GM12878 (cell line): ENCODE data around the gene WWTR1. TPM values are rescaled to one million over a fixed set of nuclear protein-coding genes. Genes with fewer than 3 reads are reported as not detected.

ENCODE experiments used
- ATAC-seq: fragments of 200-7000 bp; cut with Tn5 transposase; 3 replicates; pipeline ENCODE4 v1.9.1; 2020; ENCODE audit warnings: mild to moderate bottlenecking, moderate library complexity
- BruUV-seq: library from RNA; stranded (reverse); fragments of 400-500 nt; replicated peaks from 2 replicates; lab custom pipeline; 2021; lab: Mats Ljungman, UMichigan
- CTCF ChIA-PET: fragments of 300-600 bp; sonication (Branson Sonifier 250); formaldehyde crosslinking; extraction: SDS; loops from one replicate; lab custom pipeline; 2021; ENCODE audit warnings: inconsistent platforms; lab: Yijun Ruan, JAX
- POLR2A ChIA-PET: fragments of 350-600 bp; formaldehyde crosslinking; extraction: SDS; loops from one replicate; lab custom pipeline; 2021; ENCODE audit warnings: inconsistent platforms; lab: Charles Lee
- RAD21 ChIA-PET: fragments of 300-600 bp; sonication (Branson Sonifier 250); formaldehyde crosslinking; loops from one replicate; lab custom pipeline; 2023; ENCODE audit warnings: antibody characterized with exemption; ENCODE audit not compliant: unreplicated experiment; lab: Charles Lee
- SMC1A ChIA-PET: fragments of 300-600 bp; sonication (Branson Sonifier 250); formaldehyde crosslinking; loops from one replicate; lab custom pipeline; 2023; ENCODE audit not compliant: unreplicated experiment, uncharacterized antibody; lab: Charles Lee
- DNase-seq: peaks from one replicate; pipeline ENCODE4 v3.0.0-alpha.2; 2011; ENCODE audit warnings: low read depth, low spot score
- FAIRE-seq: peaks from 3 replicates; lab custom pipeline; 2011; peaks lifted over from hg19 to GRCh38; lab: Jason Lieb, UNC
- H2AFZ ChIP-seq: 2 replicates; pipeline ENCODE4 v1.6.0; 2011; ENCODE audit warnings: low read depth, low read length, control low read depth; ENCODE audit not compliant: control insufficient read depth
- H3K27ac ChIP-seq: 2 replicates; pipeline ENCODE4 v1.5.1; 2011; ENCODE audit warnings: control low read depth; ENCODE audit not compliant: control insufficient read depth, insufficient read depth
- H3K27me3 ChIP-seq, 2 experiments: replicated peaks in 1 of 2; 2 replicates each; pipeline versions ENCODE4 v1.6.0 to v1.6.1; 2011; ENCODE audit warnings: low read length in 1 of 2; ENCODE audit not compliant: control insufficient read depth in 2 of 2, insufficient read depth in 2 of 2
- H3K36me3 ChIP-seq, 2 experiments: 2 replicates each; pipeline ENCODE4 v1.5.1; 2011; ENCODE audit warnings: low read length in 1 of 2; ENCODE audit not compliant: control insufficient read depth in 2 of 2, insufficient read depth in 2 of 2
- H3K4me1 ChIP-seq: 2 replicates; pipeline ENCODE4 v1.6.1; 2011; ENCODE audit warnings: mild to moderate bottlenecking, low read length, moderate library complexity, mixed read lengths; ENCODE audit not compliant: control insufficient read depth, insufficient read depth
- H3K4me2 ChIP-seq: 2 replicates; pipeline ENCODE4 v1.6.0; 2011; ENCODE audit warnings: control low read depth; ENCODE audit not compliant: control insufficient read depth, insufficient read depth
- H3K4me3 ChIP-seq: fragments of 200-600 bp; sonication (generic); 2 replicates; pipeline ENCODE4 v1.5.1; 2016
- H3K79me2 ChIP-seq: 2 replicates; pipeline ENCODE4 v1.6.0; 2011; ENCODE audit warnings: low read length; ENCODE audit not compliant: control insufficient read depth, insufficient read depth
- H3K9ac ChIP-seq: 2 replicates; pipeline ENCODE4 v1.8.0; 2011; ENCODE audit warnings: low read length, control low read depth, mixed read lengths; ENCODE audit not compliant: control insufficient read depth, insufficient read depth
- H3K9me3 ChIP-seq: replicated peaks from 3 replicates; pipeline ENCODE4 v1.5.1; 2011; ENCODE audit warnings: mild to moderate bottlenecking, low read length; ENCODE audit not compliant: control insufficient read depth, insufficient read depth
- H4K20me1 ChIP-seq: 2 replicates; pipeline ENCODE4 v1.6.0; 2011; ENCODE audit not compliant: control insufficient read depth, insufficient read depth
- BHLHE40 ChIP-seq, 2 experiments: fragments of 450-650 bp in 1 of 2; IDR thresholded peaks; 2 replicates each; pipeline ENCODE4 v1.6.1; 2011 to 2017; ENCODE audit warnings: low read depth in 2 of 2, borderline replicate concordance in 1 of 2, improper control_type of control experiment in 1 of 2, low read length in 1 of 2, mild to moderate bottlenecking in 1 of 2
- CBX5 ChIP-seq: sonication (generic); IDR thresholded peaks from 2 replicates; pipeline ENCODE4 v1.6.1; 2016; ENCODE audit warnings: low read depth, moderate library complexity, mild to moderate bottlenecking, inconsistent platforms
- MYB ChIP-seq: fragments of 150-350 bp; IDR thresholded peaks from 2 replicates; pipeline ENCODE4 v1.6.1; 2014; ENCODE audit warnings: mild to moderate bottlenecking, low read depth, low read length, borderline replicate concordance
- MYC ChIP-seq: IDR thresholded peaks from 2 replicates; pipeline ENCODE4 v1.6.1; 2011; ENCODE audit warnings: mild to moderate bottlenecking, low read length, moderate library complexity, inconsistent platforms; ENCODE audit not compliant: insufficient read depth, insufficient replicate concordance, insufficient read length, severe bottlenecking
- NR2F1 ChIP-seq: fragments of 450-650 bp; conservative IDR thresholded peaks from 2 replicates; pipeline ENCODE4 v1.6.1; 2017; ENCODE audit warnings: mild to moderate bottlenecking
- PAX8 ChIP-seq: fragments of 450-650 bp; IDR thresholded peaks from 2 replicates; pipeline ENCODE4 v1.6.1; 2017; ENCODE audit warnings: mild to moderate bottlenecking, moderate library complexity
- POLR2AphosphoS5 ChIP-seq: IDR thresholded peaks from 2 replicates; pipeline ENCODE4 v1.6.1; 2011; ENCODE audit warnings: mild to moderate bottlenecking, low read length, inconsistent platforms
- RAD21 ChIP-seq: IDR thresholded peaks from 2 replicates; pipeline ENCODE4 v1.6.1; 2011; ENCODE audit warnings: mild to moderate bottlenecking, low read depth, low read length, moderate library complexity; ENCODE audit not compliant: insufficient read depth
- STAT1 ChIP-seq: fragments of 450-650 bp; conservative IDR thresholded peaks from 2 replicates; pipeline ENCODE4 v1.6.1; 2014; ENCODE audit warnings: antibody characterized with exemption, mild to moderate bottlenecking
- TCF7 ChIP-seq: IDR thresholded peaks from 2 replicates; pipeline ENCODE4 v1.6.1; 2014; ENCODE audit warnings: antibody characterized with exemption, borderline replicate concordance
- ZNF384 ChIP-seq: IDR thresholded peaks from 2 replicates; pipeline ENCODE4 v1.6.1; 2012; ENCODE audit warnings: low read depth, mild to moderate bottlenecking, low read length, improper control_type of control experiment, borderline replicate concordance
- ZNF592 ChIP-seq: fragments of 450-650 bp; IDR thresholded peaks from 2 replicates; pipeline ENCODE4 v1.6.1; 2017; ENCODE audit warnings: mild to moderate bottlenecking, moderate library complexity
- ZZZ3 ChIP-seq: IDR thresholded peaks from 2 replicates; pipeline ENCODE4 v1.6.1; 2011; ENCODE audit warnings: low read depth; ENCODE audit not compliant: control insufficient read depth, insufficient read length
- WGBS: methylation state at CpG from one replicate; pipeline ENCODE4 v1.1.6; 2016; ENCODE audit warnings: low lambda C conversion rate; ENCODE audit not compliant: insufficient replicate concordance, insufficient coverage; ENCODE audit errors: missing lambda C conversion rate; 5-methylcytosine and 5-hydroxymethylcytosine counted together
- in situ Hi-C: fragments of 300-500 bp; cut with MboI; formaldehyde crosslinking; loops from 9 replicates; pipeline ENCODE4 v1.14.3; 2018; ENCODE audit warnings: mixed read lengths
- intact Hi-C: fragments of 100-400 bp; cut with micrococcal nuclease; formaldehyde crosslinking; loops from one replicate; pipeline ENCODE4 v1.14.2; 2022; ENCODE audit not compliant: unreplicated experiment
- polyA plus RNA-seq, 11 experiments: library from polyadenylated mRNA; depleted of rRNA in 4 of 11; unstranded in 6 of 11; stranded (reverse) in 5 of 11; fragments of >200 nt; fragmentation: Nextera tagmentation in 4 of 11; fragmentation: Illumina TruSeq in 1 of 11; extraction: Ambion mirVana in 4 of 11; extraction: Trizol in 1 of 11; gene quantifications; 1 replicate in 1 of 11; 2 replicates in 10 of 11; pipeline versions ENCODE4 v1.2.1 to v1.2.3, GENCODE V29; 2011 to 2016; ENCODE audit warnings: inconsistent platforms in 2 of 11, missing spikeins in 2 of 11, low read depth in 1 of 11
- total RNA-seq, 4 experiments: library from RNA; depleted of rRNA in 3 of 4; stranded (reverse); fragments of >200 nt in 3 of 4; fragmentation: Illumina TruSeq in 1 of 4; extraction: Trizol in 1 of 4; gene quantifications; 2 replicates each; pipeline versions ENCODE4 v1.2.1 to v1.2.3, GENCODE V29; 2013 to 2021

Gene WWTR1
- total and polyA plus RNA-seq, 10 of the 15 experiments (the other 5 are each of a cell fraction or from before 2014, with no cell fraction given): 2.5 to 18.5 (median 5.8) TPM

DNA sequence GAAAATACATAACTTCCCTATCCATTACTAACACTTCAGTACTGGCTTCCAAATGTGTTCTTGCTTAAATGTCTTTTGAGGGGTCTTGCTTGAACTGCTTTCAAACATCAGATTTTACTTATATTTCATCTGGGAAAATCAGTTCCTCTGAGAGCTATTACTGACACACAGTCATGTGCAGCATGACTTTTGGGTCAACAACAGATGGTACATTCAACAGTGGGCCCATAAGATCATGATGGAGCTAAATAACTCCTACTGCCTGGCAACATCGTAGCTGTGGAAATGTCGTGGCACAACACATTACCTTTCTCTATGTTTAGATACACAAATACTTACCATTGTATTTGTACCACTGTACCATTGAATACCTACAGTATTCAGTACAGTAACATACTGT is 43.8 kb downstream of the WWTR1 start:
- DNase-seq: no peak
- peaks cover 13% of the 10 kb centered on the region; the same call in 1 of the 2 replicates for H3K4me1 ChIP-seq
- intact Hi-C loops: no loop called here
- no peaks in the 10 kb centered on the region for H3K27me3 ChIP-seq
- H2AFZ ChIP-seq: no peak overlapping the region
- FAIRE-seq: no peak
- no peak for ATAC-seq
- H3K27ac ChIP-seq: no peak overlapping the region
- SMC1A ChIA-PET: interaction anchor here (0.7 to 8.0 kb wide), 6 partner anchors 10 to 306 kb away, joined by 3 to 85 read pairs (median 4); partner anchors contain the start of gene WWTR1
- in situ Hi-C loops: no loop called here
- H3K9ac ChIP-seq: no peak overlapping the region
- H4K20me1 ChIP-seq: no peaks in the 10 kb centered on the region
- 94% methylated on average over 2 of the region's 2 CpGs for WGBS
- H3K9me3 ChIP-seq: no peaks in the 10 kb centered on the region
- no TSS peak for BruUV-seq
- POLR2A ChIA-PET: interaction anchor here (1.3 to 1.6 kb wide), 2 partner anchors 27 to 44 kb away, joined by 4 to 5 read pairs; partner anchors contain the start of gene WWTR1
- H3K4me2 ChIP-seq: no peak overlapping the region
- H3K36me3 ChIP-seq: no peaks in the 10 kb centered on the region
- TF ChIP-seq BHLHE40 (IDR thresholded peaks at IDR 0.05; ENCODE audit: borderline replicate concordance in 1 of 2, low read depth in 2 of 2, low read length in 1 of 2) (no peak), NR2F1 (no peak), POLR2AphosphoS5 (no peak), ZZZ3 (no peak), TCF7 (no peak), MYC (no peak), MYB (no peak), CBX5 (no peak), PAX8 (no peak), STAT1 (no peak), RAD21 (no peak), ZNF592 (no peak), ZNF384 (no peak)
- CTCF ChIA-PET: interaction anchor here (0.7 to 1.5 kb wide), 4 partner anchors 11 to 44 kb away, joined by 3 to 5 read pairs (median 4); no protein-coding TSS in a partner anchor
- no peak overlapping the region for H3K4me3 ChIP-seq
- no peaks in the 10 kb centered on the region; the same call in 1 of the 2 replicates for H3K79me2 ChIP-seq
- RAD21 ChIA-PET: interaction anchor here (1.1 to 2.5 kb wide), 4 partner anchors 33 to 103 kb away, joined by 3 to 8 read pairs (median 6); no protein-coding TSS in a partner anchor
